ENCODE results near the gene PRICKLE2. TPM values are rescaled to one million over a fixed set of nuclear protein-coding genes. Genes with fewer than 3 reads are reported as not detected.

Gene PRICKLE2
- polyA plus RNA-seq, 1 donor (not counting 4 experiments of a cell fraction or from before 2014, with no cell fraction given), result 7.8 TPM

DNA sequence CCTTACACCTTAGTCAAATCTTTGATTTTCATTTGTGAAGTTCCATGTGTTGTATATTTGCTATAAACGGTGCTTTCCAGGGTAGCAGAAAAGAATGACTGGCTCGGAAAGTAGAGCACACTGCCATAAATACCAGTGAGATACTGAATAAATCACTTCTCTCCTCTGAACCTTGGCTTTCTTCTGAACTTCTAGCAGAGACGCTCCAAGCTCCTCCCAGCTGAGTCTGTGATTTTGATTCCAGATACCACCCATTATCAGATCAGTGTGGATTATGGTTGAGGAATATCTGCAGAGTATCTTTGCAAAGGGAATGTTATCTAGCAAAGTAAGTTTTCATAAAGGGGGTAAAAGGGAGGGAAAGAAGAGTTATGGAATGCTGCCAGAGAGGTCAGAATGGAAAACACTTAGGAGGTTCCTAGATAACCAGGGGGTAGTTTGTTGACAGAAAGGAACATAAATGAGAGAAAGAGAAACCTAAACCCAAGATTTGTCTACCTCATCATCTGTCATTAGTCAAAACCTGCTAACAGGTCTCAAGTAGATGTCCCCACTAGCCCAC, 103.4 kb downstream of the PRICKLE2 start:
- TF ChIP-seq, protein P1, sequence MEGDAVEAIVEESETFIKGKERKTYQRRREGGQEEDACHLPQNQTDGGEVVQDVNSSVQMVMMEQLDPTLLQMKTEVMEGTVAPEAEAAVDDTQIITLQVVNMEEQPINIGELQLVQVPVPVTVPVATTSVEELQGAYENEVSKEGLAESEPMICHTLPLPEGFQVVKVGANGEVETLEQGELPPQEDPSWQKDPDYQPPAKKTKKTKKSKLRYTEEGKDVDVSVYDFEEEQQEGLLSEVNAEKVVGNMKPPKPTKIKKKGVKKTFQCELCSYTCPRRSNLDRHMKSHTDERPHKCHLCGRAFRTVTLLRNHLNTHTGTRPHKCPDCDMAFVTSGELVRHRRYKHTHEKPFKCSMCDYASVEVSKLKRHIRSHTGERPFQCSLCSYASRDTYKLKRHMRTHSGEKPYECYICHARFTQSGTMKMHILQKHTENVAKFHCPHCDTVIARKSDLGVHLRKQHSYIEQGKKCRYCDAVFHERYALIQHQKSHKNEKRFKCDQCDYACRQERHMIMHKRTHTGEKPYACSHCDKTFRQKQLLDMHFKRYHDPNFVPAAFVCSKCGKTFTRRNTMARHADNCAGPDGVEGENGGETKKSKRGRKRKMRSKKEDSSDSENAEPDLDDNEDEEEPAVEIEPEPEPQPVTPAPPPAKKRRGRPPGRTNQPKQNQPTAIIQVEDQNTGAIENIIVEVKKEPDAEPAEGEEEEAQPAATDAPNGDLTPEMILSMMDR (optimal IDR thresholded peaks at IDR 0.05 in 1 of 3, IDR thresholded peaks at IDR 0.05 in 1 of 3, conservative IDR thresholded peaks at IDR 0.05 in 1 of 3; ENCODE audit: extremely low read depth in 1 of 3, insufficient read depth in 2 of 3, low read length in 3 of 3), result no peak
- TF ChIP-seq EZH2 (IDR thresholded peaks at IDR 0.05; ENCODE audit: low read length), result no peak
- dilution Hi-C loops (cut with MboI; ENCODE audit: extremely low pct_ligation_motif_present, low sequenced_read_pairs), result no loop called here
- no peak for FAIRE-seq
- no peak overlapping the region for H2AFZ ChIP-seq (ENCODE audit: control insufficient read depth, low read length)
- H3K4me3 ChIP-seq (ENCODE audit: control insufficient read depth in 2 of 3, extremely low read depth in 1 of 3, insufficient read depth in 2 of 3, low read depth in 1 of 3, low read length in 3 of 3), result no peak overlapping the region
- H3K9me1 ChIP-seq (ENCODE audit: control insufficient read depth, extremely low read depth, insufficient read depth, low read length), result no peaks in the 10 kb centered on the region
- no peak for DNase-seq (ENCODE audit: low read depth, low spot score)
- no peaks in the 10 kb centered on the region for H3K9me3 ChIP-seq (ENCODE audit: control insufficient read depth, low read depth, low read length)
- H3K4me2 ChIP-seq (ENCODE audit: control insufficient read depth, extremely low read depth, insufficient read depth, low read depth, low read length), result no peak overlapping the region
- no peaks in the 10 kb centered on the region for H4K20me1 ChIP-seq (ENCODE audit: control insufficient read depth, extremely low read depth, insufficient read depth, low read length)
- H3K27me3 ChIP-seq (ENCODE audit: control insufficient read depth, extremely low read depth, insufficient read depth, low read length), result no peaks in the 10 kb centered on the region
- peaks cover 0 to 6% of the 10 kb centered on the region in 2 experiments for H3K36me3 ChIP-seq (ENCODE audit: control insufficient read depth in 2 of 2, extremely low read depth in 1 of 2, insufficient read depth in 2 of 2, low read length in 2 of 2)
- no peak overlapping the region for H3K9ac ChIP-seq (ENCODE audit: control insufficient read depth, extremely low read depth, insufficient read depth, low read length)
- no peaks in the 10 kb centered on the region for H3K79me2 ChIP-seq (ENCODE audit: control insufficient read depth, insufficient read depth, low read length)
- no peaks in the 10 kb centered on the region for H3K4me1 ChIP-seq (ENCODE audit: control insufficient read depth, extremely low read depth, insufficient read depth, low read length)
- no peak overlapping the region for H3K27ac ChIP-seq (ENCODE audit: control insufficient read depth, insufficient read depth, low read length)

DNA sequence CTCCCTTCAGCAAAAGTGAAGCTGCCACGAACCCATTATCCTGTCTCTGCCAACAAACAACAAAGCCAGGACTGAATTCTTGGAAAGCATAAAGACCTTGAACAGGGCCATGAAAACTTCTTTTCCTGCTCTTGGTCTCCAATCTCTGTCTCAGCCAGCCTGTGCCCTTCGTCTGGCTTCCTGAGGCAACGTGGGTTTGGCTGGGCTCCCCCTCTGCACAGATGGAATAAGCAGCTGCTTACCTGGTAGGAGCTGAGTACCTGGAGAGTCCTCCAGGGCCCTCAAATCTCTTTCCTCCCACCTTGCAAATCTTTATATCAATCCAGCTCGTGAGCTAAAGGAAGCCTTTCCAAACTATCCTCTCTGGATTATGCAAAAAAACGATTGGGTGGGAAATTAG, 104.4 kb downstream of the PRICKLE2 start:
- dilution Hi-C loops (cut with MboI; ENCODE audit: extremely low pct_ligation_motif_present, low sequenced_read_pairs), result no loop called here
- no peak overlapping the region for H3K4me2 ChIP-seq (ENCODE audit: control insufficient read depth, extremely low read depth, insufficient read depth, low read depth, low read length)
- no peak overlapping the region for H3K27ac ChIP-seq (ENCODE audit: control insufficient read depth, insufficient read depth, low read length)
- no peaks in the 10 kb centered on the region for H3K4me1 ChIP-seq (ENCODE audit: control insufficient read depth, extremely low read depth, insufficient read depth, low read length)
- FAIRE-seq (no peak), DNase-seq (ENCODE audit: low read depth, low spot score) (no peak)
- H3K9ac ChIP-seq (ENCODE audit: control insufficient read depth, extremely low read depth, insufficient read depth, low read length), result no peak overlapping the region
- H3K9me1 ChIP-seq (ENCODE audit: control insufficient read depth, extremely low read depth, insufficient read depth, low read length), result no peaks in the 10 kb centered on the region
- peaks cover 0 to 6% of the 10 kb centered on the region in 2 experiments for H3K36me3 ChIP-seq (ENCODE audit: control insufficient read depth in 2 of 2, extremely low read depth in 1 of 2, insufficient read depth in 2 of 2, low read length in 2 of 2)
- no peak for TF ChIP-seq EZH2 (IDR thresholded peaks at IDR 0.05; ENCODE audit: low read length)
- H3K9me3 ChIP-seq (ENCODE audit: control insufficient read depth, low read depth, low read length), result no peaks in the 10 kb centered on the region
- H3K4me3 ChIP-seq (ENCODE audit: control insufficient read depth in 2 of 3, extremely low read depth in 1 of 3, insufficient read depth in 2 of 3, low read depth in 1 of 3, low read length in 3 of 3), result no peak overlapping the region
- H3K27me3 ChIP-seq (ENCODE audit: control insufficient read depth, extremely low read depth, insufficient read depth, low read length), result no peaks in the 10 kb centered on the region
- no peak overlapping the region for H2AFZ ChIP-seq (ENCODE audit: control insufficient read depth, low read length)
- H3K79me2 ChIP-seq (ENCODE audit: control insufficient read depth, insufficient read depth, low read length), result no peaks in the 10 kb centered on the region
- no peaks in the 10 kb centered on the region for H4K20me1 ChIP-seq (ENCODE audit: control insufficient read depth, extremely low read depth, insufficient read depth, low read length)

DNA sequence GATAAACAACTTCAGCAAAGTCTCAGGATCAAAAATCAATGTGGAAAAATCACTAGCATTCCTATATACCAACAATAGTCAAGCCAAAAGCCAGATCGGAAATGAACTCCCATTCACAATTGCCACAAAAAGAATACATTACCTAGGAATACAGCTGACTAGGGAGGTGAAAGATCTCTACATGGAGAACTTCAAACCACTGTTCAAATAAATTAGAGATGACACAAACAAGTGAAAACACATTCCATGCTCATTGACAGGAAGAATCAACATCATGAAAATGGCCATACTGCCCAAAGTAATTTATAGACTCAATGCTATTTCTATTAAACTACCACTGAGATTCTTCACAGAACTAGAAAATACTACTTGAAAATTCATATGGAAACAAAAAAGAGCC, 107.8 kb downstream of the PRICKLE2 start:
- Histone ChIP-seq H3K4me3 (ENCODE audit: control insufficient read depth in 2 of 3, extremely low read depth in 1 of 3, insufficient read depth in 2 of 3, low read depth in 1 of 3, low read length in 3 of 3) (no peak overlapping the region), H3K36me3 (ENCODE audit: control insufficient read depth in 2 of 2, extremely low read depth in 1 of 2, insufficient read depth in 2 of 2, low read length in 2 of 2) (peaks cover 0 to 6% of the 10 kb centered on the region in 2 experiments), H3K79me2 (ENCODE audit: control insufficient read depth, insufficient read depth, low read length) (no peaks in the 10 kb centered on the region), H3K9me1 (ENCODE audit: control insufficient read depth, extremely low read depth, insufficient read depth, low read length) (no peaks in the 10 kb centered on the region), H3K4me2 (ENCODE audit: control insufficient read depth, extremely low read depth, insufficient read depth, low read depth, low read length) (no peak overlapping the region), H4K20me1 (ENCODE audit: control insufficient read depth, extremely low read depth, insufficient read depth, low read length) (no peaks in the 10 kb centered on the region), H3K4me1 (ENCODE audit: control insufficient read depth, extremely low read depth, insufficient read depth, low read length) (no peaks in the 10 kb centered on the region), H3K27me3 (ENCODE audit: control insufficient read depth, extremely low read depth, insufficient read depth, low read length) (no peaks in the 10 kb centered on the region), H2AFZ (ENCODE audit: control insufficient read depth, low read length) (no peak overlapping the region), H3K9me3 (ENCODE audit: control insufficient read depth, low read depth, low read length) (no peaks in the 10 kb centered on the region), H3K9ac (ENCODE audit: control insufficient read depth, extremely low read depth, insufficient read depth, low read length) (no peak overlapping the region), H3K27ac (ENCODE audit: control insufficient read depth, insufficient read depth, low read length) (no peak overlapping the region)
- FAIRE-seq (no peak), DNase-seq (ENCODE audit: low read depth, low spot score) (no peak)
- dilution Hi-C loops (cut with MboI; ENCODE audit: extremely low pct_ligation_motif_present, low sequenced_read_pairs), result no loop called here
- TF ChIP-seq, protein P1 (optimal IDR thresholded peaks at IDR 0.05 in 1 of 3, IDR thresholded peaks at IDR 0.05 in 1 of 3, conservative IDR thresholded peaks at IDR 0.05 in 1 of 3; ENCODE audit: extremely low read depth in 1 of 3, insufficient read depth in 2 of 3, low read length in 3 of 3), result no peak
- no peak for TF ChIP-seq EZH2 (IDR thresholded peaks at IDR 0.05; ENCODE audit: low read length)
